Colonic mucosa (tissue), 4 donors: ENCODE results near the gene EDDM13. TPM values are rescaled to one million over a fixed set of nuclear protein-coding genes. Genes with fewer than 3 reads are reported as not detected.
"Not testable (repeated sequence)": the region's sequence is repeated elsewhere in the genome, so short reads cannot be mapped to it uniquely, and the experiment has no call there.

Experiments
- DNase-seq: peaks from one replicate; pipeline ENCODE4 v3.0.0-alpha.2; 2020
- H3K27ac ChIP-seq: fragments of 200-600 bp; one replicate; pipeline ENCODE4 v1.8.0; 2021
- H3K27me3 ChIP-seq: fragments of 200-600 bp; one replicate; pipeline ENCODE4 v1.8.0; 2021
- H3K36me3 ChIP-seq: fragments of 200-600 bp; one replicate; pipeline ENCODE4 v1.8.0; 2021
- H3K4me1 ChIP-seq: fragments of 200-600 bp; one replicate; pipeline ENCODE4 v1.8.0; 2021; ENCODE audit warnings: mild to moderate bottlenecking
- H3K4me3 ChIP-seq: fragments of 200-600 bp; one replicate; pipeline ENCODE4 v1.8.0; 2021
- H3K9ac ChIP-seq, 2 donors: one replicate each; pipeline ENCODE4 v1.7.0; 2013; ENCODE audit warnings: control low read depth in 2 of 2, low read depth in 2 of 2, low read length in 2 of 2
- H3K9me3 ChIP-seq: fragments of 200-600 bp; one replicate; pipeline ENCODE4 v1.8.0; 2021
- CTCF ChIP-seq: fragments of 200-600 bp; IDR thresholded peaks from one replicate; pipeline ENCODE4 v1.8.0; 2022; ENCODE audit warnings: antibody characterized with exemption, mild to moderate bottlenecking
- intact Hi-C: fragments of 100-400 bp; cut with DNase I; formaldehyde crosslinking; loops from one replicate; pipeline ENCODE4 v1.14.1; 2022
- total RNA-seq, 2 donors: library from RNA; stranded (reverse); fragmentation: NEBNext Ultra II Directional in 1 of 2; extraction: Animal tissue kit (Norgen Biotek cat#: 25700) in 1 of 2; gene quantifications; one replicate each; pipeline ENCODE4 v1.2.1, GENCODE V29; 2021
- donor health status: healthy.
- donor health status: DM: no; HTN: no; CAD: no.
- donor health status: DM: no; HTN: no; CAD: no.

EDDM13 gene
- not detected for total RNA-seq

- no peak within 1 kb of the TSS for H3K4me3 ChIP-seq
- DNase-seq, result no peak
- no peaks in the 10 kb centered on the region for H3K36me3 ChIP-seq
- no peaks in the 10 kb centered on the region for H3K4me1 ChIP-seq
- no peak within 1 kb of the TSS for H3K9ac ChIP-seq
- no peaks in the 10 kb centered on the region for H3K9me3 ChIP-seq
- no peaks in the 10 kb centered on the region for H3K27me3 ChIP-seq
- H3K27ac ChIP-seq, result no peak within 1 kb of the TSS
- intact Hi-C loops, result no loop called here
- no peak for TF ChIP-seq CTCF
Measured at GRCh38 chr19:56272161-56272798, at the start of gene EDDM13. EDDM13 (plus strand) TSS chr19:56272748; CDS start chr19:56272835, 87 bp downstream.

- no peaks in the 10 kb centered on the region for H3K27me3 ChIP-seq
- no peaks in the 10 kb centered on the region for H3K9me3 ChIP-seq
- no peak overlapping the region for H3K9ac ChIP-seq
- DNase-seq, result no peak
- intact Hi-C loops, result no loop called here
- H3K36me3 ChIP-seq, result no peaks in the 10 kb centered on the region
- TF ChIP-seq CTCF, result no peak
- H3K4me1 ChIP-seq, result no peaks in the 10 kb centered on the region
- H3K4me3 ChIP-seq, result no peak overlapping the region
- H3K27ac ChIP-seq, result no peak overlapping the region
Measured at GRCh38 chr19:56222901-56223300, 49.6 kb upstream of the EDDM13 start.

GRCh38 chr19:56223481-56223880, 49.1 kb upstream of the EDDM13 start:
- TF ChIP-seq CTCF, result no peak
- Histone ChIP-seq H3K9ac (no peak overlapping the region), H3K4me3 (no peak overlapping the region), H3K27ac (no peak overlapping the region), H3K27me3 (no peaks in the 10 kb centered on the region), H3K36me3 (no peaks in the 10 kb centered on the region), H3K4me1 (no peaks in the 10 kb centered on the region), H3K9me3 (no peaks in the 10 kb centered on the region)
- DNase-seq, result no peak
- intact Hi-C loops, result no loop called here

GRCh38 chr19:56245121-56245740, 27.3 kb upstream of the EDDM13 start:
- intact Hi-C loops, result no loop called here
- no peak overlapping the region for H3K27ac ChIP-seq
- no peaks in the 10 kb centered on the region for H3K27me3 ChIP-seq
- H3K9ac ChIP-seq, result no peak overlapping the region
- no peaks in the 10 kb centered on the region for H3K4me1 ChIP-seq
- DNase-seq, result no peak
- TF ChIP-seq CTCF, result no peak
- no peaks in the 10 kb centered on the region for H3K9me3 ChIP-seq
- H3K4me3 ChIP-seq, result no peak overlapping the region
- H3K36me3 ChIP-seq, result no peaks in the 10 kb centered on the region

GRCh38 chr19:56245764-56246163, 26.8 kb upstream of the EDDM13 start:
- H3K36me3 ChIP-seq, H3K9ac ChIP-seq, H3K9me3 ChIP-seq, H3K27ac ChIP-seq, H3K27me3 ChIP-seq, intact Hi-C loops, H3K4me1 ChIP-seq, H3K4me3 ChIP-seq, DNase-seq: not testable (repeated sequence)

GRCh38 chr19:56248736-56249338, 23.7 kb upstream of the EDDM13 start:
- H3K27ac ChIP-seq, DNase-seq, H3K9me3 ChIP-seq, H3K9ac ChIP-seq, intact Hi-C loops, H3K4me1 ChIP-seq, H3K27me3 ChIP-seq, H3K4me3 ChIP-seq, H3K36me3 ChIP-seq: not testable (repeated sequence)
